ENCODE data around the gene MST1.

- TF ChIP-seq CTCF (IDR thresholded peaks at IDR 0.05) (no peak), EZH2 (IDR thresholded peaks at IDR 0.05) (no peak), EZH2phosphoT487 (IDR thresholded peaks at IDR 0.05) (no peak)
These were observed 34.0 kb upstream of the MST1 start for GRCh38 chr3:49723296-49723627.
